Anterior cingulate cortex (tissue), 58 donors: ENCODE data around the gene TSEN54.
A peak's percentile ranks its signal among the peaks of the same experiment; 100 is the strongest.

Experiments
- DNase-seq, 58 donors: peaks; one replicate each; lab custom pipeline; 2025; lab: John Stamatoyannopoulos, UW

The TSEN54 gene

GRCh38 chr17:75502721-75503329, 13.5 kb upstream of the TSEN54 start:
- no peak for DNase-seq

- no peak for DNase-seq
Measured at GRCh38 chr17:75503337-75503950, 12.9 kb upstream of the TSEN54 start.

GRCh38 chr17:75503976-75504346, 12.4 kb upstream of the TSEN54 start:
- DNase-seq = no peak

GRCh38 chr17:75504347-75505151, 11.8 kb upstream of the TSEN54 start:
- DNase-seq = peak in 2 of 58 donors; percentile 15 to 26

- DNase-seq = no peak
Measured at GRCh38 chr17:75505152-75505409, 11.2 kb upstream of the TSEN54 start.

GRCh38 chr17:75505640-75506039, 10.7 kb upstream of the TSEN54 start:
- no peak for DNase-seq

- no peak for DNase-seq
Measured at GRCh38 chr17:75506134-75506533, 10.2 kb upstream of the TSEN54 start.

- peak in 4 of 58 donors; percentile 21 to 55 (median 34) for DNase-seq
Measured at GRCh38 chr17:75506888-75507287, 9.4 kb upstream of the TSEN54 start.

GRCh38 chr17:75507733-75508719, 8.3 kb upstream of the TSEN54 start:
- DNase-seq = peak in 54 of 58 donors; percentile 23 to 91 (median 74)

- DNase-seq = peak in 4 of 58 donors; percentile 19 to 50 (median 38)
Measured at GRCh38 chr17:75508931-75509361, 7.4 kb upstream of the TSEN54 start.

GRCh38 chr17:75509528-75510258, 6.6 kb upstream of the TSEN54 start:
- no peak for DNase-seq

GRCh38 chr17:75511270-75511609, 5.1 kb upstream of the TSEN54 start:
- no peak for DNase-seq

GRCh38 chr17:75511610-75512575, 4.4 kb upstream of the TSEN54 start:
- peak in 1 of 58 donors; percentile 56 for DNase-seq

- no peak for DNase-seq
Measured at GRCh38 chr17:75512926-75513640, 3.2 kb upstream of the TSEN54 start.

- no peak for DNase-seq
Measured at GRCh38 chr17:75513641-75514000, 2.7 kb upstream of the TSEN54 start.

GRCh38 chr17:75514299-75514918, 1.9 kb upstream of the TSEN54 start:
- peak in 3 of 58 donors; percentile 31 to 47 (median 34) for DNase-seq

GRCh38 chr17:75514919-75515495, 1.3 kb upstream of the TSEN54 start:
- peak in 3 of 58 donors; percentile 33 to 65 (median 45) for DNase-seq
